Measurements from ENCODE around the gene XPNPEP2.

Gene XPNPEP2

GRCh38 chrX:129800186-129800585, 61.4 kb downstream of the XPNPEP2 start:
- DNase-seq: no peak

DNA sequence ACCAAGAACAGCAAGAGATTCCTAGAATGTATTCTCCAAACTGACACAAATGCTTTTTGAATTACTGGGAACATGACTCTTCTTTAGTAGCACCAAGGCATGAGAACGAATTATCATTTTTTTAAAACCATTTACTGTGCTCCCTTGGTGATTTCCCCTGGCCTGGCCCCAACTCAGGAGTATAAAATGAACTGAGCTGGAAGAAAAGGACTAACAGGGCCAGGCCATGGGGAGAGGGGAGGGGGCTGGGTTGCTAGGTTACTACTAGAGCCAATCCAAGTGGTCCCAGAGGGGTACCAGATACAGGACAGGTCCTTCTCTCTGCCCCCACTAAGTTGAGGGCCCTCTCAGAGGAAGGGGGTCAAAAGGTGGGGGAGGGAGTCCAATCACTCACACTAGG, 64.1 kb downstream of the XPNPEP2 start:
- DNase-seq: no peak

- DNase-seq: no peak
Measured at GRCh38 chrX:129804806-129805205, 66.0 kb downstream of the XPNPEP2 start.

DNA sequence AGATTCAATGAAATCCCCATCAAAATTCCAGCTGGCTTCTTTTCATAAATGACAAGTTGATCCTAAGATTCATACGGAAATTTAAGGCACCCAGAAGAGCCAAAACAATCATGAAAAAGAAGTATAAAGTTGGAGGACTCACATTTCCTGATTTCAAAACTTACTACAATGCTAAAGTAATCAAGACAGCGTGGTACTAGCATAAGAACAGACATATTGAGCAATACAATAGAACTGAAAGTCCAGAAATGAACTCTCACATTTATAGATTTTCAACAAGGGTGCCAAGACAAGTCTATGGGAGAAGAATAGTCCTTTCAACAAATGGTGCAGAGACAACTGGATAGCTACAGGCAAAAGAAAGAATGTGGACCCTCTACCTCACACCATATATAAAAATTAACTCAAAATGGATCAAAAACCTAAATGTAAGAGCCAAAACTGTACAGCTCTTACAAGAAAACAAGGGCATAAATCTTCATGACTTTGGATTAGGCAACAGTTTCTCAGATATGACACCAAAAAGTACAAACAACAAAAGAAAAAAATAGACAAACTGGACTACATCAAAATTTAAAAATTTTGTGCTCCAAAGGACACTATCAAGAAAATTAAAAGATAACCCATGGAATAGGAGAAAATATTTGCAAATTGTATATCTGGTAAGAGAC, 69.5 kb downstream of the XPNPEP2 start:
- no peak for DNase-seq

GRCh38 chrX:129808829-129809796, 70.3 kb downstream of the XPNPEP2 start:
- DNase-seq: peak; percentile 0

- no peak for DNase-seq
Measured at GRCh38 chrX:129813662-129814368, 75.0 kb downstream of the XPNPEP2 start.

DNA sequence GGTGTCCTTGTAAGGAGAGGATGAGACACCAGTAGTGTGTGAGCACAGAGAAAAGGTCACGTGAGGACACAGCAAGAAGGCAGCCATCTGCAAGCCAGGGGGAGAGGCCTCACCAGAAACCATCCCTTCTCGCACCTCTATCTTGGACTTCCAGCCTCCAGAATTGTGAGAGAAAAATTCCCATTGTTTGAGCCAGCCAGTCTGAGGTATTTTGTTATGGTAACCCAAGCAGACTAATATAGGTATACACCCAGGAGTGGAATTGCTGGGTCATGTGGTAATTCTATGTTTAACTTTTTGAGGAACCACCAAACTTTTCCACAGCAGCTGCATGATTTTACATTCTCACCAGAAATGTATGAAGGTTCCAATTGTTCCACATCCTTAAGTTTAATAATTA, 79.3 kb downstream of the XPNPEP2 start:
- no peak for DNase-seq
